IMR-90 (cell line): ENCODE data around the gene SLC25A31. TPM values are rescaled to one million over a fixed set of nuclear protein-coding genes. Genes with fewer than 3 reads are reported as not detected.

Experiments used
- ATAC-seq: fragments of 200-7000 bp; cut with Tn5 transposase; 2 replicates; pipeline ENCODE4 v1.9.1; 2020; ENCODE audit warnings: low read depth, mild to moderate bottlenecking, moderate library complexity
- BruUV-seq: library from RNA; stranded (reverse); fragments of 400-500 nt; replicated peaks from 2 replicates; lab custom pipeline; 2021; lab: Mats Ljungman, UMichigan
- CTCF ChIA-PET: fragments of 300-600 bp; formaldehyde crosslinking; extraction: SDS; loops from one replicate; lab custom pipeline; 2021; ENCODE audit warnings: antibody characterized with exemption; lab: Yijun Ruan, JAX
- POLR2A ChIA-PET: fragments of 300-600 bp; sonication (Branson Sonifier 250); formaldehyde crosslinking; loops from one replicate; lab custom pipeline; 2022; ENCODE audit warnings: antibody characterized with exemption; ENCODE audit not compliant: unreplicated experiment; lab: Charles Lee
- DNase-seq: peaks from one replicate; pipeline ENCODE4 v3.0.0; 2013
- H2AFZ ChIP-seq: replicated peaks from 2 replicates; pipeline ENCODE3; 2013; ENCODE audit warnings: low read length, mild to moderate bottlenecking; ENCODE audit not compliant: poor library complexity
- H2AK5ac ChIP-seq: 2 replicates; pipeline ENCODE4 v1.6.1; 2013; ENCODE audit warnings: low read depth, low read length, inconsistent platforms
- H2AK9ac ChIP-seq: replicated peaks from 2 replicates; pipeline ENCODE3; 2013; ENCODE audit warnings: mild to moderate bottlenecking, low read depth, low read length, moderate library complexity; ENCODE audit not compliant: poor library complexity
- H2BK120ac ChIP-seq: 2 replicates; pipeline ENCODE4 v1.6.1; 2013; ENCODE audit warnings: low read depth, low read length, inconsistent platforms
- H2BK15ac ChIP-seq: 3 replicates; pipeline ENCODE4 v1.6.1; 2013; ENCODE audit warnings: low read depth, low read length, inconsistent platforms
- H2BK20ac ChIP-seq: 2 replicates; pipeline ENCODE4 v1.6.1; 2013; ENCODE audit warnings: low read depth, mild to moderate bottlenecking, inconsistent platforms, low read length, moderate library complexity
- H2BK5ac ChIP-seq: 2 replicates; pipeline ENCODE4 v1.6.1; 2013; ENCODE audit warnings: mild to moderate bottlenecking, low read depth, low read length, inconsistent platforms; ENCODE audit not compliant: poor library complexity, severe bottlenecking
- H3K14ac ChIP-seq: replicated peaks from 2 replicates; pipeline ENCODE4 v1.6.1; 2013; ENCODE audit warnings: low read depth, low read length, inconsistent platforms
- H3K18ac ChIP-seq: 2 replicates; pipeline ENCODE4 v1.6.1; 2013; ENCODE audit warnings: low read depth, low read length, control low read depth
- H3K23ac ChIP-seq: 2 replicates; pipeline ENCODE4 v1.6.1; 2013; ENCODE audit warnings: low read depth, low read length, inconsistent platforms
- H3K27ac ChIP-seq: 2 replicates; pipeline ENCODE4 v1.5.1; 2013; ENCODE audit warnings: mild to moderate bottlenecking, control low read depth, low read length; ENCODE audit not compliant: insufficient read depth
- H3K27me3 ChIP-seq: 2 replicates; pipeline ENCODE4 v1.6.1; 2013; ENCODE audit warnings: low read length; ENCODE audit not compliant: control insufficient read depth, insufficient read depth
- H3K36me3 ChIP-seq: 2 replicates; pipeline ENCODE4 v1.6.1; 2013; ENCODE audit warnings: low read length, mixed read lengths; ENCODE audit not compliant: control insufficient read depth, insufficient read depth
- H3K4ac ChIP-seq: 2 replicates; pipeline ENCODE4 v1.6.1; 2013; ENCODE audit warnings: low read depth, low read length, inconsistent platforms
- H3K4me1 ChIP-seq: 2 replicates; pipeline ENCODE4 v1.6.1; 2013; ENCODE audit warnings: low read length, mixed read lengths; ENCODE audit not compliant: control insufficient read depth, insufficient read depth
- H3K4me2 ChIP-seq: 2 replicates; pipeline ENCODE4 v1.6.1; 2013; ENCODE audit warnings: low read depth, mild to moderate bottlenecking, control low read depth, low read length, moderate library complexity
- H3K4me3 ChIP-seq: 2 replicates; pipeline ENCODE4 v1.5.1; 2013; ENCODE audit warnings: low read depth, mild to moderate bottlenecking, control low read depth, low read length, moderate library complexity; ENCODE audit not compliant: insufficient read depth
- H3K56ac ChIP-seq: 2 replicates; pipeline ENCODE4 v1.6.1; 2013; ENCODE audit warnings: low read length, inconsistent platforms; ENCODE audit not compliant: insufficient read depth; ENCODE audit errors: extremely low read depth
- H3K79me1 ChIP-seq, 2 experiments: 2 replicates each; pipeline ENCODE4 v1.6.1; 2013; ENCODE audit warnings: low read length in 2 of 2, inconsistent platforms in 1 of 2, low read depth in 1 of 2
- H3K9ac ChIP-seq: 2 replicates; pipeline ENCODE4 v1.6.1; 2013; ENCODE audit warnings: low read depth, low read length, control low read depth
- H3K9me1 ChIP-seq: 2 replicates; pipeline ENCODE4 v1.6.1; 2013; ENCODE audit warnings: low read length, inconsistent platforms; ENCODE audit not compliant: insufficient read depth
- H3K9me3 ChIP-seq: 2 replicates; pipeline ENCODE4 v1.6.1; 2013; ENCODE audit warnings: low read length; ENCODE audit not compliant: control insufficient read depth, insufficient read depth
- H4K20me1 ChIP-seq: 2 replicates; pipeline ENCODE4 v1.6.1; 2013; ENCODE audit warnings: low read length, inconsistent platforms; ENCODE audit not compliant: insufficient read depth
- H4K5ac ChIP-seq: 2 replicates; pipeline ENCODE4 v1.6.1; 2013; ENCODE audit warnings: mild to moderate bottlenecking, low read depth, low read length, control low read depth
- H4K8ac ChIP-seq, 2 experiments: 2 replicates each; pipeline ENCODE4 v1.6.1; 2013; ENCODE audit warnings: low read depth in 2 of 2, low read length in 2 of 2, control low read depth in 1 of 2, inconsistent platforms in 1 of 2
- H4K91ac ChIP-seq: 2 replicates; pipeline ENCODE4 v1.6.1; 2013; ENCODE audit warnings: low read depth, low read length, inconsistent platforms; ENCODE audit not compliant: insufficient read depth
- BHLHE40 ChIP-seq: fragments of 150-350 bp; IDR thresholded peaks from 2 replicates; pipeline ENCODE4 v1.6.1; 2016; ENCODE audit warnings: mild to moderate bottlenecking, low read depth, low read length
- CTCF ChIP-seq: conservative IDR thresholded peaks from 2 replicates; pipeline ENCODE4 v1.5.1; 2012; ENCODE audit warnings: mild to moderate bottlenecking, low read depth, low read length, improper control_type of control experiment
- ELK1 ChIP-seq: fragments of 150-350 bp; IDR thresholded peaks from 2 replicates; pipeline ENCODE4 v1.6.1; 2016; ENCODE audit warnings: low read depth, mild to moderate bottlenecking, low read length, moderate library complexity, borderline replicate concordance
- MAFK ChIP-seq: IDR thresholded peaks from 2 replicates; pipeline ENCODE4 v1.6.1; 2012; ENCODE audit warnings: low read depth, low read length, improper control_type of control experiment
- MAZ ChIP-seq: IDR thresholded peaks from 2 replicates; pipeline ENCODE4 v1.6.1; 2012; ENCODE audit warnings: low read depth, mild to moderate bottlenecking, low read length, improper control_type of control experiment, moderate library complexity, borderline replicate concordance
- MXI1 ChIP-seq: IDR thresholded peaks from 2 replicates; pipeline ENCODE4 v1.6.1; 2012; ENCODE audit warnings: low read depth, mild to moderate bottlenecking, low read length, moderate library complexity, borderline replicate concordance
- NFE2L2 ChIP-seq: fragments of 150-350 bp; IDR thresholded peaks from 2 replicates; pipeline ENCODE4 v1.6.1; 2016; ENCODE audit warnings: low read depth, mild to moderate bottlenecking, low read length
- POLR2A ChIP-seq: IDR thresholded peaks from 2 replicates; pipeline ENCODE4 v1.6.1; 2012; ENCODE audit warnings: mild to moderate bottlenecking, low read depth, low read length
- RAD21 ChIP-seq: IDR thresholded peaks from 2 replicates; pipeline ENCODE4 v1.6.1; 2012; ENCODE audit warnings: low read length, improper control_type of control experiment
- RCOR1 ChIP-seq: IDR thresholded peaks from 2 replicates; pipeline ENCODE4 v1.6.1; 2012; ENCODE audit warnings: mild to moderate bottlenecking, low read length, improper control_type of control experiment; ENCODE audit not compliant: insufficient replicate concordance
- RFX5 ChIP-seq: IDR thresholded peaks from 2 replicates; pipeline ENCODE4 v1.8.0; 2012; ENCODE audit warnings: low read depth, mild to moderate bottlenecking, low read length, moderate library complexity
- SMC3 ChIP-seq: fragments of 150-350 bp; IDR thresholded peaks from 2 replicates; pipeline ENCODE4 v1.6.1; 2016; ENCODE audit warnings: low read depth, mild to moderate bottlenecking, antibody characterized with exemption, low read length, moderate library complexity
- USF2 ChIP-seq: fragments of 150-350 bp; IDR thresholded peaks from 2 replicates; pipeline ENCODE4 v1.6.1; 2017; ENCODE audit warnings: mild to moderate bottlenecking, antibody characterized with exemption, low read length, low read depth
- WGBS, 2 experiments: methylation state at CpG; one replicate each; pipeline versions ENCODE4 v1.1.5 to v1.1.7; 2013; ENCODE audit warnings: missing lambda C conversion rate in 2 of 2; ENCODE audit not compliant: insufficient read length in 1 of 2; ENCODE audit errors: extremely low coverage in 2 of 2; 5-methylcytosine and 5-hydroxymethylcytosine counted together
- dilution Hi-C: fragments of 300-500 bp; cut with HindIII; formaldehyde crosslinking; loops from one replicate; pipeline ENCODE4 v1.14.3; 2018; ENCODE audit warnings: low sequenced_read_pairs; ENCODE audit not compliant: unreplicated experiment
- in situ Hi-C: fragments of 300-500 bp; cut with MboI; formaldehyde crosslinking; loops from 3 replicates; pipeline ENCODE4 v1.14.3; 2019; ENCODE audit warnings: low sequenced_read_pairs, inconsistent platforms, mixed read lengths
- intact Hi-C: fragments of 100-400 bp; cut with micrococcal nuclease; formaldehyde crosslinking; loops from 2 replicates; pipeline ENCODE4 v1.10.0; 2022
- polyA plus RNA-seq, 3 experiments: library from polyadenylated mRNA; depleted of rRNA; stranded (reverse); fragments of >200 nt; gene quantifications; 2 replicates each; pipeline ENCODE4 v1.2.3, GENCODE V29; 2012; ENCODE audit warnings: low replicate concordance in 1 of 3
- total RNA-seq: library from RNA; depleted of rRNA; stranded (reverse); fragments of >200 nt; gene quantifications from 2 replicates; pipeline ENCODE4 v1.2.3, GENCODE V29; 2012

Gene SLC25A31
- total and polyA plus RNA-seq, 2 of the 4 experiments (the other 2 are of a cell fraction): not detected

- no peaks in the 10 kb centered on the region for H3K27me3 ChIP-seq
- TF ChIP-seq USF2 (no peak), POLR2A (no peak), SMC3 (no peak), RAD21 (no peak), BHLHE40 (no peak), MAZ (no peak), CTCF (no peak), RCOR1 (no peak), MXI1 (no peak), ELK1 (no peak), MAFK (no peak), RFX5 (no peak), NFE2L2 (no peak)
- no peak overlapping the region for H2BK120ac ChIP-seq
- no peak overlapping the region for H4K91ac ChIP-seq
- DNase-seq (no peak), ATAC-seq (no peak)
- H3K14ac ChIP-seq: no peak overlapping the region
- H2BK5ac ChIP-seq: no peak overlapping the region
- H3K4me3 ChIP-seq: no peak overlapping the region
- H3K27ac ChIP-seq: no peak overlapping the region
- BruUV-seq: no TSS peak
- CTCF ChIA-PET: no interaction called here
- dilution Hi-C loops (no loop called here), in situ Hi-C loops (no loop called here), intact Hi-C loops (no loop called here)
- no peaks in the 10 kb centered on the region for H3K79me1 ChIP-seq
- no peak overlapping the region for H2AK5ac ChIP-seq
- H3K9me1 ChIP-seq: peaks cover 4% of the 10 kb centered on the region; the same call in 1 of the 2 replicates
- H3K36me3 ChIP-seq: peaks cover 5% of the 10 kb centered on the region
- H3K9ac ChIP-seq: no peak overlapping the region
- H3K9me3 ChIP-seq: no peaks in the 10 kb centered on the region
- H3K56ac ChIP-seq: no peak overlapping the region
- POLR2A ChIA-PET: no interaction called here
- no peak overlapping the region for H3K4ac ChIP-seq
- no CpG with 5 or more reads among the region's 3 CpGs for WGBS, 2 experiments
- no peak overlapping the region; the same call in 1 of the 2 replicates for H3K4me2 ChIP-seq
- no peak overlapping the region for H4K5ac ChIP-seq
- no peak overlapping the region for H3K23ac ChIP-seq
- no peak overlapping the region for H3K18ac ChIP-seq
- peaks cover 4% of the 10 kb centered on the region; the same call in 1 of the 2 replicates for H3K4me1 ChIP-seq
- no peak overlapping the region for H2BK15ac ChIP-seq
- H4K20me1 ChIP-seq: no peaks in the 10 kb centered on the region
- no peak overlapping the region for H2AK9ac ChIP-seq
- H4K8ac ChIP-seq: no peak overlapping the region
- H2BK20ac ChIP-seq: no peak overlapping the region
- H2AFZ ChIP-seq: no peak overlapping the region
Measured at GRCh38 chr4:127709456-127709855, 20.7 kb upstream of the SLC25A31 start.
